Calu3 (cell line): ENCODE results near the gene SLC25A48. TPM values are rescaled to one million over a fixed set of nuclear protein-coding genes. Genes with fewer than 3 reads are reported as not detected.

Experiments
- BruUV-seq: library from RNA; stranded (reverse); fragments of 400-500 nt; replicated peaks from 2 replicates; lab custom pipeline; 2021; lab: Mats Ljungman, UMichigan
- CTCF ChIA-PET: fragments of 300-600 bp; sonication (Branson Sonifier 250); formaldehyde crosslinking; loops from one replicate; lab custom pipeline; 2022; ENCODE audit warnings: antibody characterized with exemption; lab: Charles Lee
- DNase-seq: peaks from one replicate; pipeline ENCODE4 v3.0.0; 2022
- H3K27ac Mint-ChIP-seq: one replicate; pipeline ENCODE4 v1.8.0; 2022; ENCODE audit warnings: mixed read lengths; ENCODE audit not compliant: unreplicated experiment
- H3K27me3 Mint-ChIP-seq: one replicate; pipeline ENCODE4 v1.8.0; 2022; ENCODE audit warnings: mixed read lengths; ENCODE audit not compliant: unreplicated experiment
- H3K36me3 Mint-ChIP-seq: one replicate; pipeline ENCODE4 v1.8.0; 2022; ENCODE audit warnings: mild to moderate bottlenecking, moderate library complexity, mixed read lengths; ENCODE audit not compliant: insufficient read depth, unreplicated experiment
- H3K4me1 Mint-ChIP-seq: one replicate; pipeline ENCODE4 v1.8.0; 2022; ENCODE audit warnings: mild to moderate bottlenecking, low read depth, mixed read lengths; ENCODE audit not compliant: unreplicated experiment
- H3K4me3 Mint-ChIP-seq: one replicate; pipeline ENCODE4 v1.8.0; 2022; ENCODE audit warnings: mild to moderate bottlenecking, low read depth, moderate library complexity, mixed read lengths; ENCODE audit not compliant: unreplicated experiment
- H3K9me3 Mint-ChIP-seq: one replicate; pipeline ENCODE4 v1.8.0; 2022; ENCODE audit warnings: low read depth, mixed read lengths; ENCODE audit not compliant: unreplicated experiment
- intact Hi-C: fragments of 100-400 bp; cut with micrococcal nuclease; formaldehyde crosslinking; loops from one replicate; pipeline ENCODE4 v1.10.0; 2022; ENCODE audit not compliant: unreplicated experiment
- total RNA-seq: library from RNA; stranded (reverse); gene quantifications from 2 replicates; pipeline ENCODE4 v1.2.3, GENCODE V29; 2022
- TF ChIP-seq, protein P1 (sequence below): fragments of 200-600 bp; IDR thresholded peaks from one replicate; pipeline ENCODE4 v1.8.0; 2022; ENCODE audit warnings: antibody characterized with exemption; ENCODE audit not compliant: unreplicated experiment

SLC25A48 gene
- total RNA-seq, 1 experiment from 2014 or later, result not detected

DNA sequence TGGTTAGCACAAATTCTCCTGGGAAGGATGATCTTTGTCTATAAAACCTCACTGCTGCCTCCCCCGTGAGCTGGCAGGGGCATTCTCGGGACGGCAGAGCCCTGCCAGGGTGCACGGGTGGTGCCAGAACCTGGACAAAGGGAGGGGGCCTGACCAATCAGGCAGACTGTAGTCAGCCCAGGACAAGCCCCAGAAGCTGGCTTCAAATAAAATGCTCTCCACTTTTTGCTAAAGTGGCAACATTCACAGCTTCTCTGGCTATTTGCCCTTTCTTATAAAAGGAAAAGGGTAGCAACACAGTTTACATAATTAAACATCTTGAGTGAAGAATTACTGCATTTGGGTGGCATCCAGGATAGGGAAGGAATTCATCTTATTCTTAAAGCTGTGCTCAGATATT lies 46.8 kb downstream of the SLC25A48 start:
- Mint-ChIP-seq H3K4me3 (no peak overlapping the region), H3K27ac (no peak overlapping the region), H3K4me1 (peaks cover 10% of the 10 kb centered on the region), H3K36me3 (no peaks in the 10 kb centered on the region), H3K27me3 (peaks cover 100% of the 10 kb centered on the region), H3K9me3 (no peaks in the 10 kb centered on the region)
- CTCF ChIA-PET, result interaction anchor here (0.8 kb wide), 1 partner anchor 13 kb away, joined by 3 read pairs; no protein-coding TSS in a partner anchor
- TF ChIP-seq, protein P1, sequence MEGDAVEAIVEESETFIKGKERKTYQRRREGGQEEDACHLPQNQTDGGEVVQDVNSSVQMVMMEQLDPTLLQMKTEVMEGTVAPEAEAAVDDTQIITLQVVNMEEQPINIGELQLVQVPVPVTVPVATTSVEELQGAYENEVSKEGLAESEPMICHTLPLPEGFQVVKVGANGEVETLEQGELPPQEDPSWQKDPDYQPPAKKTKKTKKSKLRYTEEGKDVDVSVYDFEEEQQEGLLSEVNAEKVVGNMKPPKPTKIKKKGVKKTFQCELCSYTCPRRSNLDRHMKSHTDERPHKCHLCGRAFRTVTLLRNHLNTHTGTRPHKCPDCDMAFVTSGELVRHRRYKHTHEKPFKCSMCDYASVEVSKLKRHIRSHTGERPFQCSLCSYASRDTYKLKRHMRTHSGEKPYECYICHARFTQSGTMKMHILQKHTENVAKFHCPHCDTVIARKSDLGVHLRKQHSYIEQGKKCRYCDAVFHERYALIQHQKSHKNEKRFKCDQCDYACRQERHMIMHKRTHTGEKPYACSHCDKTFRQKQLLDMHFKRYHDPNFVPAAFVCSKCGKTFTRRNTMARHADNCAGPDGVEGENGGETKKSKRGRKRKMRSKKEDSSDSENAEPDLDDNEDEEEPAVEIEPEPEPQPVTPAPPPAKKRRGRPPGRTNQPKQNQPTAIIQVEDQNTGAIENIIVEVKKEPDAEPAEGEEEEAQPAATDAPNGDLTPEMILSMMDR, result no peak
- BruUV-seq, result no TSS peak
- intact Hi-C loops, result no loop called here
- DNase-seq, result no peak

- peaks cover 10% of the 10 kb centered on the region for H3K4me1 Mint-ChIP-seq
- peaks cover 94% of the 10 kb centered on the region for H3K27me3 Mint-ChIP-seq
- DNase-seq, result no peak
- CTCF ChIA-PET, result interaction anchor here (0.8 kb wide), 1 partner anchor 13 kb away, joined by 3 read pairs; no protein-coding TSS in a partner anchor
- TF ChIP-seq, protein P1, result no peak
- intact Hi-C loops, result no loop called here
- no TSS peak for BruUV-seq
- no peak overlapping the region for H3K27ac Mint-ChIP-seq
- H3K4me3 Mint-ChIP-seq, result no peak overlapping the region
- no peaks in the 10 kb centered on the region for H3K9me3 Mint-ChIP-seq
- H3K36me3 Mint-ChIP-seq, result no peaks in the 10 kb centered on the region
Observed at GRCh38 chr5:135881819-135882218, 47.4 kb downstream of the SLC25A48 start.

DNA sequence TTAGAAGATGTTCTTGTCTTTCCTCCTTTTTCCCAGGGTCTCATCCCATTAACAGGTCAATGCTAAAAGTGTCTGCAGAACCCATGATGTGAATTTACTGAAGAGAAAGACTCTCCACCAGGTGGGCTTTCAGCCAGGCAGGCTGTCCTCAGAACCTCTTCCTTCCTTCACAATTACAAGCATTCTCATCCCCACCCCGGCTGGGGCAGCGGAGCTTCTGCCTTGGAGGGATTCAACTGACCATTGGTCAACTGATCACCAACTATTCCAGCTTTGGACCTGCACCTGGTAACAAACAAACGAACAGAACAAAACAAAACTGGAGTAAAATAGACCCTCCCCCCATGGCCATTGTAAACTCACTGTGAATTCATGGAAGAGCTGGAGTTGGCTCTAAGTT lies 48.6 kb downstream of the SLC25A48 start:
- Mint-ChIP-seq H3K4me3 (no peak overlapping the region), H3K9me3 (no peaks in the 10 kb centered on the region), H3K4me1 (peaks cover 18% of the 10 kb centered on the region), H3K36me3 (no peaks in the 10 kb centered on the region), H3K27me3 (peaks cover 82% of the 10 kb centered on the region), H3K27ac (no peak overlapping the region)
- DNase-seq, result no peak
- CTCF ChIA-PET, result no interaction called here
- intact Hi-C loops, result no loop called here
- no TSS peak for BruUV-seq
- TF ChIP-seq, protein P1, result no peak

GRCh38 chr5:135883441-135883840 lies 49.0 kb downstream of the SLC25A48 start:
- DNase-seq, result peak; percentile 25
- CTCF ChIA-PET, result no interaction called here
- Mint-ChIP-seq H3K9me3 (no peaks in the 10 kb centered on the region), H3K27ac (no peak overlapping the region), H3K36me3 (no peaks in the 10 kb centered on the region), H3K4me1 (peaks cover 21% of the 10 kb centered on the region), H3K27me3 (peaks cover 78% of the 10 kb centered on the region), H3K4me3 (no peak overlapping the region)
- BruUV-seq, result no TSS peak
- intact Hi-C loops, result no loop called here
- TF ChIP-seq, protein P1, result no peak
